Amniotic stem cell (primary cell): ENCODE measurements around the gene SRPK2.
"Not testable (repeated sequence)": the region's sequence is repeated elsewhere in the genome, so short reads cannot be mapped to it uniquely, and the experiment has no call there.

ENCODE experiments used
- DNase-seq: peaks from one replicate; lab custom pipeline; 2025; lab: John Stamatoyannopoulos, UW

Gene SRPK2

GRCh38 chr7:105388356-105389087 lies at the start of gene SRPK2:
Gene SRPK2, minus strand, starts transcription at chr7:105388921.
- DNase-seq, result peak; percentile 25

GRCh38 chr7:105438254-105438653 lies 49.5 kb upstream of the SRPK2 start:
- DNase-seq, result no peak

GRCh38 chr7:105437356-105437755 lies 48.6 kb upstream of the SRPK2 start:
- not testable (repeated sequence) for DNase-seq

GRCh38 chr7:105429746-105430612 lies 41.3 kb upstream of the SRPK2 start:
- no peak for DNase-seq

DNA sequence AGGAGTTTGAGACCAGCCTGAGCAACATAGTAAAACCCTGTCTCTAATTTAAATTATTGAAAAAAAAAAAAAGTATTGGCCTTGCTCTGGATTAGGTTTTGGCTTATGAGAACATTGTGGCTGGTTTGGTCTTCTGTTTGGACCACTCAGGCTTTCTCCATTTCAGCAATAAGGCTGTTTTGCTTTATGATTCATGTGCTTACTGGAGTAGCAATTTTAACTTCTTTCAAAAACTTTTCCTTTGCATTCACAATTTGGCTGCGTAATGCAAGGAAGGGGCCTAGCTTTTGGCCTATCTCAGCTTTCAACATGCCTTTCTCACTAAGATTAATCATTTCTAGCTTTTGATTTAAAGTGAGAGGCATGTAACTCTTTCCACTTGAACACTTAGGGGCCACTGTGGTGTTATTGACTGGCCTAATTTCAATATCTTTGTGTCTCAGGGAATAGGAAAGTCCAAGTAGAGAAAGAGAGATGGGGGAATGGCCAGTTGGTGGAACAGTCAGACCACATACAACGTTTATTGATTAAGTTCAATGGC lies 38.0 kb upstream of the SRPK2 start:
- no peak for DNase-seq

- no peak for DNase-seq
These were observed 35.3 kb upstream of the SRPK2 start for GRCh38 chr7:105423987-105424386.

GRCh38 chr7:105413887-105414437 lies 25.2 kb upstream of the SRPK2 start:
- DNase-seq, result no peak

GRCh38 chr7:105410774-105411173 lies 22.1 kb upstream of the SRPK2 start:
- DNase-seq, result not testable (repeated sequence)

- not testable (repeated sequence) for DNase-seq
These were observed 21.1 kb upstream of the SRPK2 start for GRCh38 chr7:105409775-105410174.

GRCh38 chr7:105408791-105409410 lies 20.2 kb upstream of the SRPK2 start:
- no peak for DNase-seq

DNA sequence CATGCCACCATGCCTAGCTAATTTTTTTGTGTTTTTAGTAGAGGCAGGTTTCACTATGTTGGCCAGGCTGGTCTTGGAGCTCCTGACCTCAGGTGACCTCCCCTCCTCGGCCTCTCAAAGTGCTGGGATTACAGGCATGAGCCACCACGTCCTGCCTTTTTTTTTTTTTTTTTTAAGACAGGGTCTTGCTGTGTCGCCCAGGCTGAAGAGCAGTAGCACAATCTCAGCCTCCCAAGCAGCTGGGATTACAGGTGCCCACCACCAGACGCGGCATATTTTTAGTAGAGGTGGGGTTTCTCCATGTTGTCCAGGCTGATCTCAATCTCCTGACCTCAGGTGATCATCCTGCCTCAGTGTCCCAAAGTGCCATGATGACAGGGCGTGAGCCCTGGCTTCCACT lies 14.4 kb upstream of the SRPK2 start:
- no peak for DNase-seq

GRCh38 chr7:105402221-105403095 lies 13.7 kb upstream of the SRPK2 start:
- DNase-seq, result no peak

- no peak for DNase-seq
These were observed 10.5 kb upstream of the SRPK2 start for GRCh38 chr7:105399043-105399725.

- no peak for DNase-seq
These were observed 7.8 kb upstream of the SRPK2 start for GRCh38 chr7:105396566-105396965.

GRCh38 chr7:105391429-105391828 lies 2.7 kb upstream of the SRPK2 start:
- no peak for DNase-seq

DNA sequence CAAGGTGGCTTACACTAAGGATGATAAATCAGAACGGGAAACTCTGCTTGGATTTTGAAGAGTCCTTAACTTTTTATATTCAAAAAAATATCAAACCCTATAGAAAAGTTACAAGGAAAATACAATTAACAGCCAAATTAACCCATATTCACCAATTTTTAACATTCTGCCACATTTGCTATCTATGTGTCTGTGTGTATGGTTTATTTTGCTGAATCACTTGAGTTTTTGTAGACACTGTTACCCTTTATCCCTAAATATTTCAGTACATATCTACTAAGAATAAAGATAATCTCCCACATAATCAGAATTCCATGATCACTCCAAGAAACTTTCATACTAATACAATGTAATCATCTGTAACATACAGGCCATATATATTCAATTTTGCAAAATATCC lies 1.2 kb upstream of the SRPK2 start:
- no peak for DNase-seq

DNA sequence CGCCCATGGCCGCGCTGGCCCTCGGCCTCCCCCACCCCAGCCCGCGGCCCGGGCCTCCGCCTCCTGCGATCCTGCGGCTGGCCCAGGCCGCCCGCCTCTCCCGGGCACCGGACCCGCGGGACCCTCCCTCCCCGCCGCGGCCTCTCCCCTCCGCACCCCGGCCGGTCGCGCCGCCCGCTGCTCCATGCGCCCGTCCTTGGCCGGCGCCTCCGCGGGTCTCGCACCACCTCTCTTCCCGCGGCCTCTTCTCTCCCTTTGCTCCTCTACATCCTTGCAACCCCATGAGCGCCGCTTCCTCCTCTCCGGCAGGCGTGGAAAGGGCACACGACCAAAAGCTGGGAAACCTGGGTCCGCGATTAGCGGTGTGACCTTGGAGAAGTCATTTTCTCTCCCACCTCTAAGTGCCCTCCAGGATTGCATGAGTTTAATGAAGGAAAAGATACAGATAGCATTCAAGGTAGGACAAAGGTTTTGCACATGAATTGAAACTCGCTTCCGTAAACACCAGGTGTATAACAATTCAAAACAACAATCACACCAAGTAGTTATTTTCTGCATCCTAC lies 448 bp upstream of the SRPK2 start:
- peak; percentile 39 for DNase-seq

DNA sequence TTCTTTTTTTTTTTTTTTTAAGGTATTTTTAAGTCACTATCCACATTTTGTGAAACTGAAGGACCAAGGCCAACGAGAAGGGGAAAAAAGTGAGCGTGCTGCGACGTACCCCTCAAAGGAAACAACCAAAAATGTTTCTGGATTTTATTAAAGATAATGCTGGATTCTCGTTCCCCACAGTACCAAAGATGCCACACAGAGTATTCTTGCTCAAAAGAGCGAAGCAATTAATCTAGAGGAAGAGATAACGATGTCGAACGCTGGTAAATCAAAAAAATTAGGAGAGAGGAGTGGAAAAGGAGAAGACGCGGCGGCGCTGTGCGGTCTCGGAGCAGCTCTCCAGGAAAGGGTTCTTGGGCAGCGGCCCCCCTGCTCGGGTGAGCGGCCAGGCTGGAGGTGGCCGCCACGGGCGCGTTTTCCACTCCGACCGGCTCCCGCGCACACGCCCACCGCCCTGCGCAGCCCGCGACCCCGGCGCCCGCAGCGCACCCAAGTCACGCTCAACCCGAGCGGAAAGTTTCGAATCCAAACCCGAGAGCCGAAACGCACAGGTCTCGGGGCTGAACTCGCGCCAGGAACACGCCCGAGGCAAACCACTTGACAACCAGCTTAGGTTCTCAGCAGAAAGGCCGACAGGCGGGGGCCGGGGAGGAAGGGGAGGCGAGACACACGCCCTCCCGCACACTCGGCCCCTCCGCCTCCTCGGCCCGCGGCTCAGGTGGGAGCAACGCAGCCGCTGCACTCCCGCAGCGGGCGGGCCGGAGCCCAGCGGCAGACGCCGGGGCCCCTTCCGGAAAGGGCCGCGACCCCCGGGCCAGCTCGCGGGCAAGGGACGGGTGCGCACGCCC lies 989 bp downstream of the SRPK2 start:
- peak; percentile 7 for DNase-seq

DNA sequence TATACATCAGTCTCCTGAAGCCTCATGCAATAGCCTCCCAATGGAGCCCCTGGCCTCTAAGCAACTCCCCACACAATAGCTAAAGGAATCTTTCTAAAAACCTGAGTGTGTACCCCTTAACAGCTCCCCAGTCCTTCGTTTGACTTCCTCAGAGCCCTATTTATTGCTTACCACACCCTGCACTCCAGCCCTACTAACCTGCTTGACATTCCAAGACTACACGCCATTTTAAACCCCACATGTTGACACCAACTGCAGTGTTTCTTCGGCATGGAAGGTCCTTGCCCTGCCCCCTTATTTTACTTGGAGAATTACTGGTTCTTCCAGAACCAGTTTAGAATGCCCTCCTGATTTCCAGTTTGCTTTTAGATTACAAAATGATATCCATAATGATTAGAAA lies 10.8 kb downstream of the SRPK2 start:
- DNase-seq, result no peak
